Stimulated activated CD4-positive, alpha-beta T cell treated with anti-CD3 and anti-CD28 coated beads, Interleukin-12 subunit alpha, Interleukin-12 subunit beta, amount 100 ng/mL, for 4 hours (primary cell): Measurements from ENCODE around the gene MADD.

Experiments
- DNase-seq: peaks from one replicate; pipeline ENCODE4 v3.0.0-alpha.2; 2020

Gene MADD

DNA sequence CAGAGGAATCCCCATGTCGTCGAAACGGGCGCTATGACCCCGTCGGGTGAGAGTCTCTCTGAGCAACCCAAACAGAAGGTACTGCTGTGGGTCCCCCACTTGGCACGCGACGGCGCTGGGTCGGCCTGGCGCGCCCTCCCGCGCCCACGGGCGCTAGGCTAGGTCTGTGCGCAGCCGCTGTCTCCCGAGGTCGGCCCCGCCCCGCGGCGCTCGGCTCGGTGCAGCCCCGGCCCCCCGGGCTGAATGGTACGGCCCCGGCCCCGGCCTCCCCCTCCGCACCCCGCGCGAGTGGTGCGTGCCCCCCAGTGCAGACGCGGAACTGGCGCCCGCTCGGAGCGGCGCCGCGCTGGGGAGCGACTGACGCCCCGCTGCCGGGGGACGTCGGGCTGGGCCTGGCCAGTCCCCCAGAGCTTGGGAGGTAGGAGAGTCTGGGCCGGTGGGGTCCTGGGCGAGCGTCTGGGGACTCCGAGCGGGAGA lies at the start of gene MADD:
TSS of gene MADD (plus strand) at position 305 of the 477 bp plus-strand sequence.
- peak; percentile 90 for DNase-seq

DNA sequence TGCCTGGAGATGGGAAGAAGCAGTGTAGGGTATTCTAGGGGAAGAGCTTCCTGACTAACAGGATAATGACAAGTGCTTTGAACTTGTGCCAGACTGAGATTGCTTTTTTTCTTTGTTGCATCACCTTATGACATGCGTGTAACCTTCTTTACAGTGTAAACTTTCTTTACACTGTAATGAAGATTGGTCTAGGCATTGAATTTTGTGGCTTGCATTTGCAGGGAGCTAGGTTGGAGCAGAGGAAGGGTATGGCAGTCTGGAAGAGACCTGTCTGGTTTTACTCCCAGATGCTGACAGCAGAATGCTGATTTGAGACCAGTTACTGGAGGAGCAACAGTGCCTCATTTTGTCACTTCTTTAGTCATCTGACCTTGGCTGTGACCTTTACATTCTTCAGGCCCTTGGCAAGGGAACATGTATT lies 49.5 kb upstream of the MADD start:
- DNase-seq: no peak

DNA sequence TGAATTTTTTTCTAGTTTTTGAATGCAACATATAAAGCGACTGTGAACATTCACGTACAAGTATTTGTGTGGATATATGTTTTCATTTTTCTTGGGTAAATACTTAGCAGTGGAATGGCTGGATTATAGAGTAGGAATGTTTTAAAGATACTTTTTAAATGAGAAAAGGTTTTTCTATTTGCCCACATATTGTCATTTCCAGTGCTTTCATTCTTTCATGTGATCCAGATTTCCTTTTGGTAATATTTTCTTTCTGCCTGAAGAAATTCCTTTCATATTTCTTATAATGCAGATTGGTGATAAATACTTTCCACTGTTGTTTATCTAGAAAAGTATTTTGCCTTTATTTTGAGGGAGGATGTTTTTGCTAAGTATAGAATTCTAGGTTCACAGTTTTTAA lies 47.2 kb upstream of the MADD start:
- no peak for DNase-seq

DNA sequence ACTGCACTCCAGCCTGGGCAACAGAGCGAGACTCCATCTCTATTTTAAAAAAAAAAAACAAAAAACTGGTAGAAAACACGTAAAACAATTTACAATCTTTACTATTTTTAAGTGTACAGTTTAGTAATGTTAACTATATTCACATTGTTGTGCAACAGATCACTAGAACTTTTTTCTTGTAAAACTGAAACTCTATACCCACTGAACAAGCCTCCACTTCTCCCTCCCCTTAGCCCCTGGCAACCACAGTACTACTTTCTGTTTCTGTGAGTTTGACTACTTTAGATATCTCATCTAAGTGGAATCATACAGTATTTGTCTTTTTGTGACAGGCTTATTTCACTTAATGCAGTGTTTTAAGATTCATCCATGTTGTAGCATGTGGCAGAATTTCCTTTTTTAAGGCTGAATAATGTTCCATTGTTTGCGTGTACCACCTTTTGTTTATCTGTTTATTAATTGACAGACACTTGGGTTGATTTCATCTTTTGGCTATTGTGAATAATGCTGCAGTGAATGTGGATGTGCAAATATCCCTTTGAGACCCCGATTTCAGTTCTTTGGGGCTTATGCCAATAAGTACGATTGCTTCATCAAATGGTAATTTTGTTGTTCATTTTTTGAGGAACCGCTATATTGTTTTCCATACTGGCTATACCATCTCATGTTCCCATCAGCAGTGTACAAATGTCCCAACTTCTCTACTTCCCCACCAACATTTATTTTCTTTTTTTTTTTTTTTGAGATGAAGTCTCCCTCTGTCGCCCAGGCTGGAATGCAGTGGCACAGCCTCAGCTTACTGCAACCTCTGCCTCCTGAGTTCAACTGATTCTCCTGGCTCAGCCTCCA lies 44.2 kb upstream of the MADD start:
- no peak for DNase-seq

DNA sequence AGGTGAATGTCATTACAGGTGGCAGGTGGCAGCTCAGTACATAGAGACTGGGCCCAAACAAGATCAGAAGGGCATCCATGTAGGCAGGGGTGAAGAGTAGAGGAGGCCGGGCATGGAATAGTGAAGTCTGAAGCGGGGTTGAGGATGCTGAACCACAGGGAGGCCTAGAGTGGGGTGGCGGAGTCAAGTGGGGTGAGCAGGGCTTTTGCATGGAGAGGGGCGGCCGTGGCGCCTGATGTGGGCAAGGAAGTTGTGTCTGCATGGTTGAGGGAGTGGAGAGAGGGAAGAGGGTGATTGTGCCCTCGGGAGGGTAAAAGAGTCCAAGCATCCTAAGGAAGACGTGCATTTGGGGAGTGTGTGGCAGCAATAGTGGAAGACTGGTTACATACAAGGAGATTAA lies 40.8 kb upstream of the MADD start:
- DNase-seq: no peak

DNA sequence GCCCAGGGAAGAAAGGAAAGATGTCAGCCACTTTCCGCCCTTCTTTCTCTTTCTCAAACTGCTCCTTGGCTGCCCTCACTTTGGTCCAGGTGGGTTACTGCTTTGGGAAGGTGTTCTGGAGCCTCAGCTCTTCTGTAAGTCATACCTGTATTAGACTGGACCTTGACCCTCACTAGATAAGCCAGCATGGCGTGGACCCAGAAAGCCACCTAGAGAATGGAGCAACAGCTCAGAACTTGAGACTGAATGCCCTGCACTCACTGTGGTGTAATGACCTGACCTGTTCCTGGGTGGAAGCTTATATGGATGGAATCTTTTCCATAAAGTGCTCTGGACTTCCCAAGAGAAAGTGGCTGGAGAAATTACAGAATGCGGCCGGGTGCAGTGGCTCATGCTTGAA lies 36.9 kb upstream of the MADD start:
- no peak for DNase-seq

DNA sequence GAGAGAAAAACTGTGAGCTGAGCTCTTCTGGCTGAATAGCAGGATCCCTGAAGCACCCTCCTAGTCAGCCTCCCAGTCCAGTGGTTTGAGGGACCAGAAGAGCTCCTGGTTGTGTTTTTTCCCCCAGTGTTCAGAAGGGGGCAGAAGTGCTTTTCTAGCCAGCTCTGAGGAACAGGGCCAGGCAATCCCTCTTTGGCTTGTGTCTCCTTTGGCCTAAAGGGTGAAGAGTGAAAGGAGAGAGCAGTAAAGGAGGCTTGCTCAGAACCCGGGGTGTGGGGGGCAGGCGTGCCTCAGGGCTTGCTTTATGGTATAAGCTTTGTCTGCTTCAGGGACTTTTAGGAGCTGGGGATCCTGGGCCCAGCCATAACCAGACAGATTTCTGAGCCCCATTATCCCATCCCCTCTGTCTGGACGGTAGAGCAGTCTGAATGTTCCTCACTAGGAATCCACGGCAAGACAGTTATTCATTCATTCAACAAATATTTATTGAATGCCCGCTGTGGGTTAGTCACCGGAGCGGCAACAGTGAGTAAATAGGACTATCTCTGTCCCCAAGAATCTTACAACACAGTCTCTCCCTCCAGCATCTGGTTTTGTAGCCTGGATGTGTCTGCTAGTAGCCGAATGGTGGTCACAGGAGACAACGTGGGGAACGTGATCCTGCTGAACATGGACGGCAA lies 35.8 kb upstream of the MADD start:
- DNase-seq: no peak

DNA sequence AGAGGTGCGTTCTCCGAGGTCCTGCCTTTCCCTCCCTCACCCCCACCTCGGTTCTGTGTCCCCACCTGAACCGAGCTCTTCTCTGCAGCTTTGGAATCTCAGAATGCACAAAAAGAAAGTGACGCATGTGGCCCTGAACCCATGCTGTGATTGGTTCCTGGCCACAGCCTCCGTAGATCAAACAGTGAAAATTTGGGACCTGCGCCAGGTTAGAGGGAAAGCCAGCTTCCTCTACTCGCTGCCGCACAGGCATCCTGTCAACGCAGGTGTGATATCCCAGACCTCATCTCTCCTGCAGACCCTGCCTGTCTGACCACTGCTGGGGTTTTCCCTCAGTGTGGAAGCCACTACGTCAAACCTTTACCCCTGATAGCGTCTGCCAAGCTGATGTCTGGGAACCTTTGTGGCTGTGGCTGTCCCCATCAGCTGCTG lies 35.2 kb upstream of the MADD start:
- DNase-seq: peak; percentile 14

DNA sequence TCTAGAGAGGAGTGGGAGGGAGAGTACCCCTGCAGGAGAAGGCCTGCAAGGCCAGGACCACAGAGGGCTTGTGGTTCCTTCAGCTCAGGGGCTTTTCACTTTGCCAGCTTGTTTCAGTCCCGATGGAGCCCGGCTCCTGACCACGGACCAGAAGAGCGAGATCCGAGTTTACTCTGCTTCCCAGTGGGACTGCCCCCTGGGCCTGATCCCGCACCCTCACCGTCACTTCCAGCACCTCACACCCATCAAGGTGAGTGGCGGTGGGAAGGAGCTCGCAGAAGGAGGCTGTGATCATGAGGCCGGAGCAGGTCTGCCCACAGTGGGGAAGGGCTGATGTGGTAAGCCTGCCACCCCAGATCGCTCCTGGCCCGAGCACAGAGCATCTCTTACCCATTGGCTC lies 34.8 kb upstream of the MADD start:
- no peak for DNase-seq

DNA sequence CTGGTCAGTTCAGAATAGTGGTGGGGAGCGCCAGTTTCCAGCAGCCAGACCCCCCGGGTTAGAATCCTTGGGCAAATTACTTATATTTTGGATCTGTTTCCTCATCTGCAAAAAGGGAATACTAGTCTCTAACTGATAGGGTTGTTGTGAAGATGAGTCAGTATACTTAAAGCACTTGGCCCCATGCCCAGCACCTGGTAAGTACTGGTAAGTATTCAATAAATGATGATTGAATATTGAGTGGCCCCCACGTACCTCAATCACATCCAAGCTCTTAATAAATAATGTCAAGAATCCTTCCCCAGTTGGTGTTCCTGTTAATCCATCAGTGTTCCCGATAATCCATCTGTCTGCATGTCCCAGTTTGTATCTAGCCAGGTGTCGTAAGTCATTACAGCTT lies 33.5 kb upstream of the MADD start:
- no peak for DNase-seq

DNA sequence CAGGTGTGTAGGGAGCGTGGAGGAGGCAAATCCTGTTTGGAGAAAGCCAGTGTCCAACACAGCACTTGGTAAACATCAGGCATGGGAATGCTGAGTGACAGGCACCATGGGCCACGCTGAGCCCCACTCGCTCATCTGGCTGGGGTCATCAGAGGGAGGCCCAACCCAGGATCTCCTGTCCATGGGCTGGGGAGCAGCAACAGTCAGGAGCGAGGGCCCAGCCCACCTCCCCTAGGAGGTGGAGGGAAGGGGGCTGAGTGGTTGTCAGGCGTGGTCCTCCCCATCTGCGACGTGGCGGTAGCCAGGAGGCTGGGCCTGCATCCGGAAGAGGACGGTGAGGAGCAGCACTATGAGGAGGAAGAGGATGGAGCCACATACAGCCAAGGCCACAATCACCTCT lies 30.1 kb upstream of the MADD start:
- DNase-seq: no peak

DNA sequence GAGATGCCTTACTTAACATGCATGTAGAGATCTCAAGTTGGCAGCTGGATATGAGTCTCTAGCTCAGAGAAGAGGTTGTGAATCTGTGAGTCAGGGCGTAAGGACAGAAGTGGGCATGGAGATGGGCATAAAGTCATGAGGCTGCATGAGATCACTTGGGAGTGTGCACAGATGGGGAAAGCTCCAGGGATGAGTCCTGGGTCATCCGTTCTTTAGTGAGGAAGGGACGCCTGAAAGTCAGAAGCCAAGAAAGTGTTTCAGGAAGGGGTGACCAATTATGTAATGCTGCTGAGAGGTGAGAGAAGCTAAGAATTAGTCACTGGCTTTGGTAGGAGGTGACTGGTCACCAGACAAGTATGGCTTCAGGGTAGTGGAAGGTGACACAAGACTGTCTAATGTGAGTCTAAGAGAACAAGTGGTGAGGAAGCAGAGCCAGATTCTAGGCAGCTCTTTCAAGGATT lies 28.1 kb upstream of the MADD start:
- no peak for DNase-seq

DNA sequence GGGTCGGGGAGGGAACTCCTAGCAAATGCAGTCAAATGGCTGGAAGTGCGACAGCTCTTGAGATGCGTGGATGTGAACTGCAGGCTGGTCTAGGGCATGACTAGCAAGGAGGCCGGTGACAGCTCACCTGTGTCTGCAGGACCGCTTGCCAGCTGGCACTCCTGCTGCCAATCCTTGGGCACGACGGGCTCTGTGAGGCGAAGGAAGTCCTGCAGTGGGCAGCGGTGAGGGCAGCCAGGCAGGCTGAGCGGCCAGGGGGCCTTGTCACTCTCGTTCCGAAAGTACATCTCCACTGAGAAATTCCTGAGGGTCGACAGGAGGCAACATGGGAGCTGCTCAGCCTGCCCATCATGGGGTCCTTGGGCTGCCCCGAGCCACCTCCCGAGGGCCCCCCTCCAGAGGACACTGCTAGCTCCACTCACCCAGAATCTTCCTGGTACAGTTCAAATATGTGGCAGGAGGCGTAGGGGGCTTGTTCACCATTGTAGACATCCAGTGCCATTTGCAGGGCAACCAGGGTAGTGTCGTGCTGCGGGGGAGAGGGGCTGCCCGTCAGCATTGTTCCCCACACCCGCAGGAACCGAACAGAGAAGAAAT lies 27.2 kb upstream of the MADD start:
- DNase-seq: no peak

DNA sequence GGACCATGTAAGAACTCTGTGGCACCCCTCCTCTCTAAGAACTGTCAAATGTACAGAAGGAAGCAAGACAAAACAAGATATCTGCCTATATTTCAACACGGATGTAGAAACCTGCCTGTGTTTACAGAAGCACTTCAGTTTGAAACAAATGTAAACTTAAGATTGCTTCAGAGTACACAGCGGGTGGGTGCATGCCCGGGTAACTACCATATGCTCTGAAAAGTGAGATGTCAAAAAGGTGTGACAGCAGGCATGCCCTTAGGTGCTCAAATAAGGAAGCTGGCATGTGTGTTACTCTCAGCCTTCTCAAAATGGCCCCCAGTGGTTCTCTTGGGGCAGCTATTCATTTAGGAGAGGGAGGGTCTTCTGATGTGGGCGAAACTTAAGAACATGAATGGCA lies 26.5 kb upstream of the MADD start:
- no peak for DNase-seq

DNA sequence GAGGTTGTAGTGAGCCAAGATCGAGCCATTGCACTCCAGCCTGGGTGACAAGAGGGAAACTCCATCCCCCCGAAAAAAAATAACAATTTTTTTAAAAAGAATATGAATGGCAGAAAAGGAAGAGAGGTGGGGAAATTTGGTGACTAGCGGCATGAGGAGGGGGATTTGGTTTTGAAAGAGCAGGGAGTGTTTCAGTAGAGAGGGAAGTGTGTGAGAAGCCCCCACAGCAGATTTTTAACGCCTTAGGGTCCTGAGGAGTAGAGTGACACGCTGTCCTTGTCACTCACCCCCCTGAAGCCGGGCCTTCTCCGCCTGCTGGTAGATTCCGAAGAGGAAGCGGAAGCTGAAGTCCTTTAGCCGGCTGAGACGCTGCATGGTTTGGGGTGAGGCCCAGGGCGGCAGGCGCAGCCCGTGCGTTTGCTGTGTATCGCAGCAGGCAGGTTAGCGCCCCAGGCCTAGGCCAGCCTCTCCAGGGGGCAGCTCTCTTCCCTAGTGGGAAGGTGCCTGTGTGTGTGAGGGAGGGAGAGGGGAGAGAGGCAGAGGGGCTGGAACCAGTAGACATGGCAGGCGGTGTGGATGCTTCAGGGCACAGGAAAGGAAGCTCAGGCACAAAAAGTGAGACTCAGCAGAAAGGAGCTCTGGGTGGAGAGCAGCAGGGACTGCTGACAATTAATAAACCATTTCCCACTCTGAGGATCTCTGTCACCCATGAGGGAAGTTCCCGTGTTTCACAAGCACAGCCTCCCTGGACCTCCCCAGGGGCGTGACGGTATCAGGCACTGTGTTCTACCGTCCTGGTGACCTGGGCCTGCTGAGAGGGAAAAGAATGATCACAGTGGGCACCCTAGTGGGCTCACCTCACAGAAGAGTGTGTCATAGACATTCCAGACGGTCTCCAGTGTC lies 25.2 kb upstream of the MADD start:
- DNase-seq: no peak

DNA sequence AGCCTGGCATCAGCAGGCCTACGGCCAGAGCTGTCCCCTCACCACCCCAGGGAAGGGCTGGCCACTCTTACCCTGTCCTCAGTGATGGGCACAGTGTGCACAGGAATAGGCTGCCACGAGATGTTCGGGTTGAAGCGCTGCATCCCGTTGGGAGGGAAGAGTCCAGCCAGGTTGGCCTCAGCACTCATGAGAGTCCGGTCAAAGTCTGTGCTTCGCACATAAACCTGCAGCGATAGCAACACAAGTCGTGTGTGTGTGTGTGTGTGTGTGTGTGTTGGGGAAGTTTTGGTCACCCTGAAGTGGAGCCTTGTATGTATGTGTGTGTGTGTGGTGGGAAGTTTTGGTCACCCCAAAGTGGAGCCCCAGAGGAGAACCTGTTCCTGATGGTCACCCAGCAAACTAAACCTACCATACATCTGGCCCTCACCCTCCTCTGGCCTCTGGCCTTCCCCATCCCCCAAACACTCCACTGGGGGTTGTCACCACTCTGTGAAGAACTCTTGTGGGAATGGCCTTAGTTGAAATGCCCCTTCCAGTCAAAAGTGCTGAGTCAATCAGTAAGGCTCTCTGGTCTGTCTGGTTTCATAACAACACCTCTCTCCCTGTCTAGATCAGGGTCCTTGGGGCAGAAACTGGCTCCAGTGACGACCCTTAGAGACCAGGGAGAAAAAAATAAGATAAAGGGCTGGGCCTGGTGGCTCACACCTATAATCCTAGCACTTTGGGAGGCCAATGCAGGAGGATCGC lies 24.1 kb upstream of the MADD start:
- no peak for DNase-seq

DNA sequence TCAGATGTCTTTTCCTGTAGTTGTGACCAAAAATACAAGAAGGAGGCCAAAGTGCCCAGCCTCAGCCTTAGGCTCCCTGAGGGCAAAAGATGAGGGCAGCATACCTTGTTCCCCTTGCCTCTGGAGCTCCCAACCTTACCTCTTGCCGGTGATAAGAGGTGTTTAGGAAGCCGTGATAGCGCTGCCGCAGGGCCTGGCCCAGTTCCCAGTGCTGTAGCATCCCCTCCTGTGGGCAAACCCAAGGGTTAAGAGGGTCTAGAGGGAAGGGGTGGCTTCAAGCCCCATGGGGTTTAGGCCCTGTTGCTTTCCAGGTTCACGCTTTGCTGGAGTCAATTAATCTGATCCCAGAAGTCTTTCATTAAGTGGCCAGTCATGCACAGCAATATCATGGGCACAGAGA lies 22.4 kb upstream of the MADD start:
- no peak for DNase-seq

DNA sequence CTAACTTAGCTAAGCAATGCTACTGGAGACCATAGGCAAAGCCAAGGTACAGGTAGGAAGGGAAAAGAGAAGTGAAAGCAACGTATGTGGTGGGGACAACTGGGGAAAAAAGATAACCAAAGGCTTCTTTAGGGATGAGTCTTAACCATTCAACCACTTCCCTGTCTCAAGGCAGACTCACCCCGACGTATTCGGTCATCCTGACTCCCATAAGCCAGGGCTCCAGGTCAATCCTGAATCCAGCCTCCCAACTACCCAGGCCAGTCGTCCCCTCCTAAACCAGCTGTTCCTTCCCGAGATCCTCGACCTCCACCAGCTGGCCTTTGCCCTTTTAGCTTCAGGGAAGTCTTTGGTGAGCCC lies 21.6 kb upstream of the MADD start:
- no peak for DNase-seq

DNA sequence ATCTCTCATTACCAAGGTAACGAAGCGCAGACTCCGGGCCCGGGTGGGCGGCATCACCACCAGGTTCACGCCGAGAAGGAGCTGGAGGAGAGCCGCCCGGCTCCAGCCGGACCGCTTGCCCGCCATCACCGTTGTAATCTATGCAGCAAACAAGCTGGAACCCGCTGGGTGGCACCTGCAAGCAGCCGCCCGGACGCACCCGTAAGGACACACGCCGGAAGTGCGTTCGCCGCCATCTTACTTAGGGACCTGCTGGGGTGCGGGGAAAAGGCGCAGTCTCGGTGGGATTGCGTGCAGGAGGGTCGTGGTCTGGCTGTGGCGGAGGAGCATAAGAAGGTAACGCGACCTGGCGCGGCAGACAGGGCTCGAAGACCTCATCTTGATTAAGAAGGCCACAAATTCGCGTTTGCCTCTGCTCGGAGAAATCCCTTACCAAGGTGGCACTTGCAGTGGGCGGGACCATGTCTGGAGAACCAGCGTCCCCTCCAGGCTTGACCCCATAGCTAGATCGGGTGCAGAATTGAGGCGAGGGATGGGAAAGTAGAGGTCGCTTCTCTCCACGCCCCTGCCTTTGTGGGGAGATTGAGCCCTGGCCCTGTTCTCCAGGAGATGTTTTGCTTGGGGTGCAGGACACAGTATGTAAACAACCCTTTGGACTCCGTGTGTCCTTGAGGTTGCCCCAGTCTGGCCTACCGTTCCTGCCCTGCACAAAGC lies 21.1 kb upstream of the MADD start, which contains the start of gene ACP2:
TSS of gene ACP2 (minus strand) at position 151 of the 714 bp plus-strand sequence. CDS start at position 126, 25 bp downstream.
- peak; percentile 82 for DNase-seq

DNA sequence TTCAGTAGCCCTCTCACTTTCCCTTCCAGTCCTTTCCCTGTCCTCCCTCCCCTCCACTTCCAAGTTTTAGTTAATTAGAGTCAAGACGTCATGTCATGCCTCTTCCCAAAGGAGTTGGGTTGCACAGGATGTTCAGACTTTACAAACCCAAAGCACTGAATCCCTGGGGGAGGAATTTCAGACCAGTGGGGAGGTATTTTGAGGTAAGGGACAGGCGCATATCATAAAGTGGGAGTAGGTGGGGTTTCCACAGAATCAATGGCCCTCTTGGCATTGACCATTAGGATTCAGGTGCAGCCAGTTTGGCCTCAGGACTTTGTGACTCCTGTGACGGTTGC lies 20.6 kb upstream of the MADD start:
- DNase-seq: no peak

DNA sequence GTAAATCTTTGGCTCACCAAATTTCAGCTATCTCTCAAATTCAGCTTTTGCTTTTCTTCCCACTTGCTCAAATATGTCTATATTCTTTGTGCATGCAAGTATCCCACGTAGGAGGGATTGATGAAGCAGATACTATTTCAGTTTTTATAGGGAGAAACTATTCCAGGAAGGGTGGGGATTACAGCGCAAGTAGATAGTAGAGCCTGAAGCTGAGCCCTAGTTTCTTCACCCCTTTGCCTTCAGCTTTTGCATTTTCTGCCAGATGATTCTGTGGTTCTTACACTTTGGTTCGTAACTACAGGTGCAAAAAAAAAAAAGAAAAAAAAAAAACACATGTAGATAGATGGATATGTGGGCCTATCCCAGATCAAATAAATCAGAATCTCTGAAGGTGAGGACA lies 18.2 kb upstream of the MADD start:
- DNase-seq: no peak
